HepG2 (cell line): ENCODE data around the gene PIK3C2B. TPM values are rescaled to one million over a fixed set of nuclear protein-coding genes. Genes with fewer than 3 reads are reported as not detected.

Experiments used
- ELF4 ChIP-seq: sonication (generic); formaldehyde crosslinking; IDR thresholded peaks from 2 replicates; pipeline ENCODE4 v1.5.0; 2020; ENCODE audit warnings: missing genetic modification reagents, mild to moderate bottlenecking, moderate library complexity, borderline replicate concordance
- HNF4G ChIP-seq, 2 experiments: sonication (generic) in 1 of 2; formaldehyde crosslinking in 1 of 2; IDR thresholded peaks; 2 replicates each; pipeline versions ENCODE4 v1.4.0 to v1.6.1; 2011 to 2020; ENCODE audit warnings: borderline replicate concordance in 2 of 2, low read depth in 2 of 2, mild to moderate bottlenecking in 2 of 2, low read length in 1 of 2, missing genetic modification reagents in 1 of 2, moderate library complexity in 1 of 2
- NFIB ChIP-seq: sonication (generic); formaldehyde crosslinking; IDR thresholded peaks from 2 replicates; pipeline ENCODE4 v1.9.0; 2021; ENCODE audit warnings: missing genetic modification reagents, mild to moderate bottlenecking, borderline replicate concordance
- SP140L ChIP-seq: sonication (generic); formaldehyde crosslinking; IDR thresholded peaks from 2 replicates; pipeline ENCODE4 v1.4.0; 2020; ENCODE audit warnings: missing genetic modification reagents, borderline replicate concordance
- THYN1 ChIP-seq: sonication (generic); formaldehyde crosslinking; IDR thresholded peaks from 2 replicates; pipeline ENCODE4 v1.8.1; 2023; ENCODE audit warnings: low read depth, mild to moderate bottlenecking, moderate library complexity, missing genetic modification reagents, borderline replicate concordance
- ZNF101 ChIP-seq: sonication (generic); formaldehyde crosslinking; IDR thresholded peaks from 2 replicates; pipeline ENCODE4 v1.4.0; 2020; ENCODE audit warnings: mild to moderate bottlenecking, low read depth, missing genetic modification reagents, borderline replicate concordance
- ZNF225 ChIP-seq: sonication (generic); formaldehyde crosslinking; IDR thresholded peaks from 2 replicates; pipeline ENCODE4 v1.4.0; 2020; ENCODE audit warnings: mild to moderate bottlenecking, missing genetic modification reagents
- ZNF337 ChIP-seq: sonication (generic); formaldehyde crosslinking; IDR thresholded peaks from 2 replicates; pipeline ENCODE4 v1.5.1; 2020; ENCODE audit warnings: missing genetic modification reagents, low read depth, mild to moderate bottlenecking, borderline replicate concordance
- ZNF570 ChIP-seq: sonication (generic); formaldehyde crosslinking; IDR thresholded peaks from 2 replicates; pipeline ENCODE4 v1.4.0; 2020; ENCODE audit warnings: mild to moderate bottlenecking, missing genetic modification reagents, borderline replicate concordance
- ZNF772 ChIP-seq: sonication (generic); formaldehyde crosslinking; IDR thresholded peaks from 2 replicates; pipeline ENCODE4 v1.5.0; 2020; ENCODE audit warnings: mild to moderate bottlenecking, missing genetic modification reagents
- ZNF879 ChIP-seq: sonication (generic); formaldehyde crosslinking; IDR thresholded peaks from 2 replicates; pipeline ENCODE4 v1.8.1; 2023; ENCODE audit warnings: missing genetic modification reagents
- ZNF883 ChIP-seq: sonication (generic); formaldehyde crosslinking; IDR thresholded peaks from 2 replicates; pipeline ENCODE4 v1.5.1; 2020; ENCODE audit warnings: mild to moderate bottlenecking, missing genetic modification reagents; ENCODE audit errors: not compliant biosample characterization
- polyA plus RNA-seq, 8 experiments: library from polyadenylated mRNA; depleted of rRNA in 3 of 8; stranded (reverse) in 7 of 8; unstranded in 1 of 8; fragments of >200 nt; fragmentation: Illumina TruSeq in 4 of 8; extraction: Trizol in 4 of 8; gene quantifications; 2 replicates each; pipeline versions ENCODE4 v1.2.1 to v1.2.3, GENCODE V29; 2011 to 2016; ENCODE audit warnings: low read depth in 4 of 8, missing spikeins in 1 of 8, mixed read lengths in 1 of 8; ENCODE audit not compliant: insufficient read depth in 1 of 8
- total RNA-seq, 5 experiments: library from RNA; depleted of rRNA; stranded (reverse); fragments of >200 nt; fragmentation: Illumina TruSeq; extraction: Trizol; gene quantifications; 2 replicates each; pipeline ENCODE4 v1.2.3, GENCODE V29; 2016; ENCODE audit warnings: low read depth in 1 of 5
- TF ChIP-seq, protein P1 (sequence below): sonication (generic); formaldehyde crosslinking; IDR thresholded peaks from 2 replicates; pipeline ENCODE4 v1.5.1; 2020; ENCODE audit warnings: missing genetic modification reagents, mild to moderate bottlenecking, borderline replicate concordance
- TF ChIP-seq, protein P2 (sequence below): sonication (generic); formaldehyde crosslinking; IDR thresholded peaks from 2 replicates; pipeline ENCODE4 v1.5.1; 2020; ENCODE audit warnings: mild to moderate bottlenecking, moderate library complexity, missing genetic modification reagents
- TF ChIP-seq, protein P3 (sequence below): sonication (generic); formaldehyde crosslinking; IDR thresholded peaks from 2 replicates; pipeline ENCODE4 v1.8.1; 2023; ENCODE audit warnings: missing genetic modification reagents, inconsistent platforms, borderline replicate concordance
- TF ChIP-seq, protein P4 (sequence below): sonication (generic); formaldehyde crosslinking; IDR thresholded peaks from 2 replicates; pipeline ENCODE4 v1.4.0; 2020; ENCODE audit warnings: missing genetic modification reagents, borderline replicate concordance

PIK3C2B gene
- total and polyA plus RNA-seq, 2 of the 13 experiments (the other 11 are each of a cell fraction or from before 2014, with no cell fraction given): 3.4 to 4.5 TPM

DNA sequence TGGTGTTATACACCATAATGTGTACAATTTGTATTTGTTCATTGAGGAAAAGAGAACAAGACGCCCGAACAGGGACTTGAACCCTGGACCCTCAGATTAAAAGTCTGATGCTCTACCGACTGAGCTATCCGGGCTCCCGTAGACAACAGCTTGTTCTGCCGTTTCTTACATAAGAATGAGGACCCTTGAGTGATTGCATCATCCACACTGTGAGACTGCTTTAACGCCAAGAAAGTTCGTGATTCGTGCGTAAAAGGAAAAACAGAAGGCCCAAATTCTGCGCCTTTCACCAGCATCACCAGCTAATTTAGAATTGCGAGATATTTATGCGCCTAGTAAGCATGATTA lies 12.3 kb upstream of the PIK3C2B start (continued):
- TF ChIP-seq, protein P1, sequence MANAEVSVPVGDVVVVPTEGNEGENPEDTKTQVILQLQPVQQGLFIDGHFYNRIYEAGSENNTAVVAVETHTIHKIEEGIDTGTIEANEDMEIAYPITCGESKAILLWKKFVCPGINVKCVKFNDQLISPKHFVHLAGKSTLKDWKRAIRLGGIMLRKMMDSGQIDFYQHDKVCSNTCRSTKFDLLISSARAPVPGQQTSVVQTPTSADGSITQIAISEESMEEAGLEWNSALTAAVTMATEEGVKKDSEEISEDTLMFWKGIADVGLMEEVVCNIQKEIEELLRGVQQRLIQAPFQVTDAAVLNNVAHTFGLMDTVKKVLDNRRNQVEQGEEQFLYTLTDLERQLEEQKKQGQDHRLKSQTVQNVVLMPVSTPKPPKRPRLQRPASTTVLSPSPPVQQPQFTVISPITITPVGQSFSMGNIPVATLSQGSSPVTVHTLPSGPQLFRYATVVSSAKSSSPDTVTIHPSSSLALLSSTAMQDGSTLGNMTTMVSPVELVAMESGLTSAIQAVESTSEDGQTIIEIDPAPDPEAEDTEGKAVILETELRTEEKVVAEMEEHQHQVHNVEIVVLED: no peak
- TF ChIP-seq HNF4G (IDR thresholded peaks at IDR 0.05; ENCODE audit: borderline replicate concordance, low read depth, low read length): 0 out of 2 replicates have a peak, but pooled peaks have one; percentile 38
- TF ChIP-seq HNF4G (CRISPR knock-in tag; IDR thresholded peaks at IDR 0.05; ENCODE audit: borderline replicate concordance, low read depth): no peak
- TF ChIP-seq ZNF337 (CRISPR knock-in tag): peak; percentile 40; the same call in 1 of the 2 replicates
- TF ChIP-seq ZNF570 (CRISPR knock-in tag): no peak
- TF ChIP-seq SP140L (CRISPR knock-in tag): peak; percentile 82; the same call in 1 of the 2 replicates
- no peak for TF ChIP-seq ZNF883 (CRISPR knock-in tag)
- TF ChIP-seq NFIB (CRISPR knock-in tag): no peak
- TF ChIP-seq, protein P2, sequence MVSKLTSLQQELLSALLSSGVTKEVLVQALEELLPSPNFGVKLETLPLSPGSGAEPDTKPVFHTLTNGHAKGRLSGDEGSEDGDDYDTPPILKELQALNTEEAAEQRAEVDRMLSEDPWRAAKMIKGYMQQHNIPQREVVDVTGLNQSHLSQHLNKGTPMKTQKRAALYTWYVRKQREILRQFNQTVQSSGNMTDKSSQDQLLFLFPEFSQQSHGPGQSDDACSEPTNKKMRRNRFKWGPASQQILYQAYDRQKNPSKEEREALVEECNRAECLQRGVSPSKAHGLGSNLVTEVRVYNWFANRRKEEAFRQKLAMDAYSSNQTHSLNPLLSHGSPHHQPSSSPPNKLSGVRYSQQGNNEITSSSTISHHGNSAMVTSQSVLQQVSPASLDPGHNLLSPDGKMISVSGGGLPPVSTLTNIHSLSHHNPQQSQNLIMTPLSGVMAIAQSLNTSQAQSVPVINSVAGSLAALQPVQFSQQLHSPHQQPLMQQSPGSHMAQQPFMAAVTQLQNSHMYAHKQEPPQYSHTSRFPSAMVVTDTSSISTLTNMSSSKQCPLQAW (CRISPR knock-in tag): no peak; the same call in 1 of the 2 replicates
- no peak for TF ChIP-seq ZNF101 (CRISPR knock-in tag)
- TF ChIP-seq ELF4: 0 out of 2 replicates have a peak, but pooled peaks have one; percentile 28
- TF ChIP-seq, protein P3, sequence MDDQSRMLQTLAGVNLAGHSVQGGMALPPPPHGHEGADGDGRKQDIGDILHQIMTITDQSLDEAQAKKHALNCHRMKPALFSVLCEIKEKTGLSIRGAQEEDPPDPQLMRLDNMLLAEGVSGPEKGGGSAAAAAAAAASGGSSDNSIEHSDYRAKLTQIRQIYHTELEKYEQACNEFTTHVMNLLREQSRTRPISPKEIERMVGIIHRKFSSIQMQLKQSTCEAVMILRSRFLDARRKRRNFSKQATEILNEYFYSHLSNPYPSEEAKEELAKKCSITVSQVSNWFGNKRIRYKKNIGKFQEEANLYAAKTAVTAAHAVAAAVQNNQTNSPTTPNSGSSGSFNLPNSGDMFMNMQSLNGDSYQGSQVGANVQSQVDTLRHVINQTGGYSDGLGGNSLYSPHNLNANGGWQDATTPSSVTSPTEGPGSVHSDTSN (CRISPR knock-in tag): no peak
- TF ChIP-seq THYN1: no peak
- TF ChIP-seq ZNF879 (CRISPR knock-in tag): no peak
- TF ChIP-seq ZNF772 (CRISPR knock-in tag): 0 out of 2 replicates have a peak, but pooled peaks have one; percentile 20
- TF ChIP-seq ZNF225 (CRISPR knock-in tag): no peak
- TF ChIP-seq, protein P4, sequence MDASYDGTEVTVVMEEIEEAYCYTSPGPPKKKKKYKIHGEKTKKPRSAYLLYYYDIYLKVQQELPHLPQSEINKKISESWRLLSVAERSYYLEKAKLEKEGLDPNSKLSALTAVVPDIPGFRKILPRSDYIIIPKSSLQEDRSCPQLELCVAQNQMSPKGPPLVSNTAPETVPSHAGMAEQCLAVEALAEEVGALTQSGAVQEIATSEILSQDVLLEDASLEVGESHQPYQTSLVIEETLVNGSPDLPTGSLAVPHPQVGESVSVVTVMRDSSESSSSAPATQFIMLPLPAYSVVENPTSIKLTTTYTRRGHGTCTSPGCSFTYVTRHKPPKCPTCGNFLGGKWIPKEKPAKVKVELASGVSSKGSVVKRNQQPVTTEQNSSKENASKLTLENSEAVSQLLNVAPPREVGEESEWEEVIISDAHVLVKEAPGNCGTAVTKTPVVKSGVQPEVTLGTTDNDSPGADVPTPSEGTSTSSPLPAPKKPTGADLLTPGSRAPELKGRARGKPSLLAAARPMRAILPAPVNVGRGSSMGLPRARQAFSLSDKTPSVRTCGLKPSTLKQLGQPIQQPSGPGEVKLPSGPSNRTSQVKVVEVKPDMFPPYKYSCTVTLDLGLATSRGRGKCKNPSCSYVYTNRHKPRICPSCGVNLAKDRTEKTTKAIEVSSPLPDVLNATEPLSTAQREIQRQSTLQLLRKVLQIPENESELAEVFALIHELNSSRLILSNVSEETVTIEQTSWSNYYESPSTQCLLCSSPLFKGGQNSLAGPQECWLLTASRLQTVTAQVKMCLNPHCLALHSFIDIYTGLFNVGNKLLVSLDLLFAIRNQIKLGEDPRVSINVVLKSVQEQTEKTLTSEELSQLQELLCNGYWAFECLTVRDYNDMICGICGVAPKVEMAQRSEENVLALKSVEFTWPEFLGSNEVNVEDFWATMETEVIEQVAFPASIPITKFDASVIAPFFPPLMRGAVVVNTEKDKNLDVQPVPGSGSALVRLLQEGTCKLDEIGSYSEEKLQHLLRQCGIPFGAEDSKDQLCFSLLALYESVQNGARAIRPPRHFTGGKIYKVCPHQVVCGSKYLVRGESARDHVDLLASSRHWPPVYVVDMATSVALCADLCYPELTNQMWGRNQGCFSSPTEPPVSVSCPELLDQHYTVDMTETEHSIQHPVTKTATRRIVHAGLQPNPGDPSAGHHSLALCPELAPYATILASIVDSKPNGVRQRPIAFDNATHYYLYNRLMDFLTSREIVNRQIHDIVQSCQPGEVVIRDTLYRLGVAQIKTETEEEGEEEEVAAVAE (CRISPR knock-in tag): peak; percentile 52; the same call in 1 of the 2 replicates
